ENCODE measurements around the gene STIP1. TPM values are rescaled to one million over a fixed set of nuclear protein-coding genes. Genes with fewer than 3 reads are reported as not detected.

The STIP1 gene
- total RNA-seq, 1 donor from 2014 or later: 33.9 TPM

DNA sequence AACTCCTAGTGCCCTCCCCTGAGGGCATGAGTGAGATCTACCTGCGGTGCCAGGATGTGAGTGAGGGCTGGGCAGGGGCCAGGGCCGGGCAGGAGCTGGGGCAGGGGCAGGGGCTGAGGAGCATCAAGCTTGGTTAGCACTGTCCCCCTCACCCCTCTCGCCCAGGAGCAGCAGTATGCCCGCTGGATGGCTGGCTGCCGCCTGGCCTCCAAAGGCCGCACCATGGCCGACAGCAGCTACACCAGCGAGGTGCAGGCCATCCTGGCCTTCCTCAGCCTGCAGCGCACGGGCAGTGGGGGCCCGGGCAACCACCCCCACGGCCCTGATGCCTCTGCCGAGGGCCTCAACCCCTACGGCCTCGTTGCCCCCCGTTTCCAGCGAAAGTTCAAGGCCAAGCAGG lies 34.3 kb downstream of the STIP1 start:
- ATAC-seq: no peak
- peak; percentile 46 for DNase-seq (ENCODE audit: low spot score)

DNA sequence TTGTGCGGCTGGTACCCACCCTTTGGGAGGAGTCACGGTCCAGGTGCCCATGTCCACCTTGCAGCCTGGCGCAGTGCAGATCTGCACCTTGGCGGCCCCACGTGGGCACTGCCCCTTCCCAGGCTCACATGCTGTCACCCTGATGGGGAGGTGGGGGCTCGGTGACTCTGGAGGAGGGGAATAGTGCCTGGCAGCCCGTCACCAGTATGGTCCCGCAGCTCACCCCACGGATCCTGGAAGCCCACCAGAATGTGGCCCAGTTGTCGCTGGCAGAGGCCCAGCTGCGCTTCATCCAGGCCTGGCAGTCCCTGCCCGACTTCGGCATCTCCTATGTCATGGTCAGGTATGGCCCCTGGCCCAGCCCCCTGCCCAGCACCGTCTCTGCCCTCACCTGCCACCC lies 34.8 kb downstream of the STIP1 start:
- ATAC-seq (no peak), DNase-seq (ENCODE audit: low spot score) (peak; percentile 47)

GRCh38 chr11:64222651-64223000 lies 36.7 kb downstream of the STIP1 start:
- no peak for ATAC-seq
- DNase-seq (ENCODE audit: low spot score): no peak

GRCh38 chr11:64223001-64223651 lies 37.2 kb downstream of the STIP1 start:
- peak; percentile 48 for DNase-seq (ENCODE audit: low spot score)
- no peak for ATAC-seq

DNA sequence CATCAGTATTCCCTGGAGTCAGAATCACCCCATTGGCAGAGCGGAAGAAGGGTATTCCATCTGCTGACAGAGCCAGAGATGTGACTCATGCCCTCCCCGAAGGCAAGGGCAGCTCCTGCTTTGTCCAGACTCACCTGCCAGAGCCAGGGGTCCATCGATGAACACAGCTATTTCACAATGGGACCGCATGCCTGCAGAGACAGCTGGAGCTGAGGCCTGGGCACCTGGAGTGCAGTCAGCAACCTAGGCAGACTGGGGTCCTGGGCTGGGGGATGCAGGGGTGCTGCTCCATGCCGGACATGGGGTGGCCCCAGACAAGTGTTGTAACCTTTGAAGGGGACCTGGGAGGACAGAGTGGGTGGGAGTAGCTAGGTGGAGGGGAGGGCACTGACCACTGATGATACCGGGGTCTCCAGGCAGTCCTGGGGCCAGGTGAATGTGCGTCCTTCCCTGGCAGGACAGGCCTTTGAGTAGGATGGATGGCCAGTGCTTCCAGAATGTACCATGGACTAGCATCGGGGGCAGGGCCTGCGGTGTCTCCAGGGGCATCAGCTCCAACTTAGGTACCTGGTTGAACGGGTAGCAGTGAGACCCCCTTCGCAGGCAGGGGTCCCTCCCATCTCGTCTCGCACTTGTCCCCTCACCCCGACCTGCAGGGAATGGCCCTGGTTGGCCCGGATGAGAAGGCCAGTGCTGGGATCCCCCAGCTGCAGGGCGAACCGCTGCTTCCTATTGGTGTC lies 38.4 kb downstream of the STIP1 start:
- peak; percentile 48 for DNase-seq (ENCODE audit: low spot score)
- no peak for ATAC-seq

DNA sequence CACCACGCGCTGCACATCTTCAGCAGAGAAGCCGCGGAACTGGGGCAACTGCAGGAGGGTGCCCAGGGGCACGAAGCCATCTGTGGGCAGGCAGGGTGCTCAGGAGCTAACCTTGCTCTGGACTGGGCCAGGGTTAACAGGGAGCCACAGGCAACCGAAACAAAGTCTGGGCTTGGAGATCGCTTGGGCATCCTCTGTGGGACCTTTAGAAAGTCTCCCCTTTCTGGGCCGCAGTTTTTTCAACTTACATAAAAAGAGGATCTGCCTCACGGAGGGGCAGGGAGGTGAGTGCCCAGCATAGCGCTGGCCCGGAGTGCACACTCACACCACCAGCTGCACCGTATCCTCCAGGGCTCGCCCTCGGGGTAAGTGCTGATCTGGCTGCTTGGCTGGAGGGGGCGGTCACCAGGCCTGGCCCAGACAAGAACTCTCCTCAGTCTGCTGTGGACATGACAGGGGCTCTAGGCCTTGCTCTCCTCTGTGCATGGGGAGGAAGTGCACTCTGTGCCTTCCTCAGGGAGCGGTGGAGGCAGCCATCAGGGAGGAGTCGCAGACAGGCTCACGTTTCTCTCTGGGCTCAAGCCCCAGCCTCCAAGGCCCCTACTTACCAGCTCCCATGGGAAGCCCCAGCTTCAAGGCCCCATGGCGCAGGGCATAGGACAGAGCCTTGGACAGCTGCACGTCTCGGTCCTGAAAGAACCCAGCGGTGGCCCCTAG lies 39.1 kb downstream of the STIP1 start:
- DNase-seq (ENCODE audit: low spot score) (no peak), ATAC-seq (no peak)

DNA sequence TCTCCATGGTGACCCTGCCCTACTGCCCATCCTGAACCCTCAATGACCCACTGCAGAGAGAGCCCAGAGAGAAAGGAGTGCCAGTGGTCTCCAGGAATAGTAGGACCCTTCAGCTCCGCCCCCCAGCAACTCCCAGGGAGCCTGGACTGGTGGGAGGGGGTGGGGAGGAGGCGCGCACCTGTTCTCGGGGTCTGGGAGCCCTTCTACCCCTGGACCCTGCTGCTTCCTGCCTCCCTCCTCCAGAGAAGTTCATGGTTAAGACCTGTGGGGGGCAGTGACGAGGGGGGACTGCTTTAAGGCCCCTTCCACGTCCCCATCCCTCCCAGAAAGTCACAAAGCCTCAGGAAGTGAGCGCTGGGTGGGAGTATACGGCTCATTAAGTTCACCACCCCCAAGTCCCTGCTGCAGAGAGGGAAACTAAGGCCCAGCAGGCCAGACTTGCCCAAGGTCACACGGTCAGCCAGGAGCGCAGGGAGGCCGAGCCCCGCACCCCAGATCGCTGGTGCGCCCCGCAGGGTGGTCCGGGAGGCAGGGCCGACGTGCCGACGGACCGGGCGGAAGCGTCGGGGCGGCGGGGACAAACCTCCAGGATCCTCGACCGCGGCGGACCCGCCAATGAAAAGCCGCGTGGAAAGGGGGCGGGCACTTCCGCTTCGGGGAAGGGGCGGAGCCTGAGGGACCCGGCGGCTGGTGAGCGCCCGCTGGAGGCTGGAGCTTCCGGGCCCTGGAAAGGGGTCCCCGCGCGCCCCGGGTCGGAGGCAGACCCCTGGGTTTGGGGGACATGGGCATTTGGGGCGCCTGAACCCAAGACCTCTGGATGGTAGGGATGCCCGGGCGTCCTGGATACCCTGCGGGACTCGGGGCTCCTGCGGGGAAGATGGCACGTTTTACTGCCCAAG lies 39.9 kb downstream of the STIP1 start, which contains the start of the genes NUDT22 and TRPT1:
TSS of gene NUDT22 (plus strand) at position 667 of the 899 bp plus-strand sequence. CDS start 379 bp downstream, outside the sequence.
TSS of gene TRPT1 (minus strand) at position 579 of the 899 bp plus-strand sequence. CDS start at position 253, 326 bp downstream.
- peak; percentile 94 for DNase-seq (ENCODE audit: low spot score)
- ATAC-seq: peak; percentile 85

GRCh38 chr11:64226507-64227051 lies 40.6 kb downstream of the STIP1 start:
- no peak for DNase-seq (ENCODE audit: low spot score)
- ATAC-seq: peak; percentile 35

GRCh38 chr11:64227405-64227956 lies 41.5 kb downstream of the STIP1 start:
- DNase-seq (ENCODE audit: low spot score): no peak
- no peak for ATAC-seq

DNA sequence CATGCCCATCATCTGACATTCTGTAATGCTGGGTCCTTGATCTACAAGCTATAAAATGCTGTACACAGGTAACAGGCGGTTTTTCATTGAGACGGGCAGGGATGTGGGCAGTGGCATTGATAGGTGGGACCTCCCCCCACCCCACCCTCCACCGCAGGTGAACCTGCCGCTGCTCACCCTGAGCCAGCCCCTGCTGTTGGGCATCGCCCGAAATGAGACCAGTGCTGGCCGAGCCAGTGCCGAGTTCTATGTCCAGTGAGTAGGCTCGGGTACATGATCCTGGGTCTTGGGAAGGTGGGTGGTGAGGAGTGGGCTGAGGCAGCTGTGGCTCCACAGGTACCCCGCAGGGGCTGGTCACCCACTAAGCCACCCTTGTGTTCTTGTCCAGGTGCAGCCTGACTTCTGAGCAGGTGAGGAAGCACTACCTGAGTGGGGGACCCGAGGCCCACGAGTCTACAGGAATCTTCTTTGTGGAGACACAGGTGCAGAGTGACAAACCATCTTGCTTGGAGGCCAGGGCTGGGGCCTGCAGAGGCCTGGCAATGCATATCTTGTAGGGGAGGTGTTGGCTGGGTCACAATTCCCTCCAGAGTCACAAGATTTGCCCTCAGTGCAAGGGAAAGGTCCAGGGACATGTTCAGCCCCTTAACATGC lies 43.2 kb downstream of the STIP1 start:
- DNase-seq (ENCODE audit: low spot score) (no peak), ATAC-seq (no peak)

DNA sequence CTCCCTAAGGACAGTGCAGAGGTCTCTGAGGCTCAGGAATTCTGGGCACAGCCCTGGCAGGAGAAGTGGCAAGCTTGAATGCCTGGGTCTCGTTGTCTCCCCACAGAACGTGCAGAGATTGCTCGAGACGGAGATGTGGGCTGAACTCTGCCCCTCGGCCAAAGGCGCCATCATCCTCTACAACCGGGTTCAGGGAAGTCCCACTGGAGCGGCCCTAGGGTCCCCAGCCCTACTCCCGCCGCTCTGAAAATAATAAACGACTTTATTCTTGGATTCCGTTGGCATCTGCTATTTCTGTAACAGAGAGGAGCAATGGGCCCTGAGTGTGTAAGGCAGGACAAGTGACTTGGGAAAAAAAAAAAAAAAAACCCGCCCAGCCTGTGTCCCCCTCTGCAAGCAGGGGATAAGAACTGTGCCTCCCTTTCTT lies 43.8 kb downstream of the STIP1 start:
- no peak for DNase-seq (ENCODE audit: low spot score)

GRCh38 chr11:64230171-64230984 lies 44.4 kb downstream of the STIP1 start, which contains the start of gene DNAJC4:
Gene DNAJC4, plus strand, starts transcription at chr11:64230548. Its CDS starts 307 bp downstream, at chr11:64230855.
- ATAC-seq (peak; percentile 72), DNase-seq (ENCODE audit: low spot score) (peak; percentile 94)

More for the DNA sequence above, 43.8 kb downstream of the STIP1 start:
- no peak for ATAC-seq

DNA sequence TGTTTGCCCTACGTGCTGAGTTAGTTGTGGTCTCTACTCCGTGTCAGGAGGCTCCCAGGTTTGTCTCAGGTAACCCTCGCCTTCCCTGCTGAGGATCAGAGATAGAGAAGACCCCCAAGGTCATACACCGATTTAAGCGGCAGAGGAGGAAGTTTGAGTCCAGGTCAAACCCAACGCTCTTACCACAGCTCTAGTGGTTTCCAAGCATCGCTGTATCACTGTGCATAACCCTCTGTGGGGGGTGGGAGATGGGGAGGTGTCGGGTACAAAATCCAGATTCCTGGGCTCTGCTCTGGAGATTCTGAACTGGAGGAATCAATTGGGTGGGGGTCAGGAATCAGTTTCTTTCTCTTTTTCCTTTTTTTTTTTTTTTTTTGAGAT lies 45.0 kb downstream of the STIP1 start:
- ATAC-seq (no peak), DNase-seq (ENCODE audit: low spot score) (no peak)

DNA sequence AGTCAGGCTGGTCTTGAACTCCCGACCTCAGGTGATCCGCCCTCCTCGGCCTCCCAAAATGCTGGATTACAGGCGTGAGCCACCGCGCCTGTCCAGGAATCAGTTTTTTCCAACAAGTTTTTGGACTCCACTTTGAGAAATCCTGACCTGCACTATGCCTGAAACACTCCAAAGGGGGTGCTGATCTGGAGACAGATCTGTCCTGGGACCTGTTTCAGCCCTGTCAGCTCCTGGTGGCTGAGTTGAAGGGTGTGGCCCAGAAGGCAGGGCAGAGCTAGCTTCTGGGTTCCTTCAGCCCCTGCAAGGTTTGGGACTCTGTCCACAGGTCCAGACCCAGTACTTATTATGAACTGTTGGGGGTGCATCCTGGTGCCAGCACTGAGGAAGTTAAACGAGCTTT lies 45.6 kb downstream of the STIP1 start:
- no peak for DNase-seq (ENCODE audit: low spot score)
- ATAC-seq: no peak

GRCh38 chr11:64232182-64232966 lies 46.4 kb downstream of the STIP1 start:
- DNase-seq (ENCODE audit: low spot score): no peak

DNA sequence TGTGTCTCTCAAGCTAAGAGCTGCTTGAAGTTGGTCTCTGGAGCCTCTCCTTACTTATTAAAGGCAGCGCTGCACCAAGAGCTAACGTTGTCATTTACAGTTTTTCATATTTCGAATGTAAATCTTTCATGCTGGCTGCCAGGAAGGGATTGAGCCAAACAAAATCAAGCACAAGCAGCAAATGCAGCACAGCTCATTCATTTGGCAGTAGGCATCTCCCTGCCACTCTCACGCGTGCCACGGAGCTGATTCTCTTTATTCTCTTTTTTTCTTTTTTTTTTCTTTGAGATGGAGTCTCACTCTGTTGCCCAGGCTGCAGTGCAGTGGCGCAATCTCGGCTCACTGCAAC lies 47.0 kb downstream of the STIP1 start:
- no peak for ATAC-seq
- DNase-seq (ENCODE audit: low spot score): no peak

More at GRCh38 chr11:64232182-64232966, 46.4 kb downstream of the STIP1 start:
- ATAC-seq: no peak

DNA sequence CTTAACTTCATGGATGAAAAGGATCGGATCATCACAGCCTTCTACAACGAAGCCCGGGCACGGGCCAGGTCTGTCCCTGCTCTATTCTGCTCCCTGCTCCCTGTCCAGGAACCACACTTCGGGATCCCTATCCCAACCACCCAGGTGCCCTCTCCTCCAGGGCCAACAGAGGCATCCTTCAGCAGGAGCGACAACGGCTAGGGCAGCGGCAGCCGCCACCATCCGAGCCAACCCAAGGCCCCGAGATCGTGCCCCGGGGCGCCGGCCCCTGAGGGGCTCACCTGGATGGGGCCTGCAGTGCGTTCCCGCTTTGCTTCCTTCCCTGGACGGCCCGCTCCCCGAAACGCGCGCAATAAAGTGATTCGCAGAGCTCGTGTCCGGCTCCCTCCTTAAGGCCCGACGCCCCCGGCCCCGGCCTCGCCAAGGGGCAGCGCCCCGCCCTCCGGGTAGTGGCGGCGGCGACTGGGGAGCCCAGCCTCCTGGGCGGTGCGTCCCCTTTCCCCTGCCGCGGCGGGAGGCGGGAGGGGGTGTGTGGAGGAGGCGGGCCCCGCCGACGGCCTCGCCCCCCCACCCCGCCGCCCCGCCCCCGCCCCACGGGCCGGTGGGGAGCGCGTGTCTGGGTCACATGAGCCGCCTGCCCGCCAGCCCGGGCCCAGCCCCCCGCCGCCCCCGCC lies 48.1 kb downstream of the STIP1 start, which contains the start of gene VEGFB:
TSS of gene VEGFB (plus strand) at position 672 of the 674 bp plus-strand sequence. CDS start 250 bp downstream, outside the sequence.
- ATAC-seq (peak; percentile 58), DNase-seq (ENCODE audit: low spot score) (peak; percentile 76)
